Tibial nerve (tissue), 4 donors: ENCODE measurements around the gene DLGAP4.

Experiments
- EP300 ChIP-seq, 2 donors: sonication (generic); formaldehyde crosslinking; IDR thresholded peaks; one replicate each; pipeline ENCODE4 v1.6.1; 2017; ENCODE audit warnings: antibody characterized with exemption in 2 of 2, mild to moderate bottlenecking in 1 of 2
- TF ChIP-seq, protein P1 (sequence below), 5 experiments: fragments of 200-600 bp in 3 of 5; fragments of 450-650 bp in 2 of 5; sonication (generic) in 3 of 5; IDR thresholded peaks; one replicate each; pipeline ENCODE4 v1.5.1; 2016 to 2019; ENCODE audit warnings: antibody characterized with exemption in 5 of 5, mild to moderate bottlenecking in 3 of 5, moderate library complexity in 2 of 5

- TF ChIP-seq, protein P1, sequence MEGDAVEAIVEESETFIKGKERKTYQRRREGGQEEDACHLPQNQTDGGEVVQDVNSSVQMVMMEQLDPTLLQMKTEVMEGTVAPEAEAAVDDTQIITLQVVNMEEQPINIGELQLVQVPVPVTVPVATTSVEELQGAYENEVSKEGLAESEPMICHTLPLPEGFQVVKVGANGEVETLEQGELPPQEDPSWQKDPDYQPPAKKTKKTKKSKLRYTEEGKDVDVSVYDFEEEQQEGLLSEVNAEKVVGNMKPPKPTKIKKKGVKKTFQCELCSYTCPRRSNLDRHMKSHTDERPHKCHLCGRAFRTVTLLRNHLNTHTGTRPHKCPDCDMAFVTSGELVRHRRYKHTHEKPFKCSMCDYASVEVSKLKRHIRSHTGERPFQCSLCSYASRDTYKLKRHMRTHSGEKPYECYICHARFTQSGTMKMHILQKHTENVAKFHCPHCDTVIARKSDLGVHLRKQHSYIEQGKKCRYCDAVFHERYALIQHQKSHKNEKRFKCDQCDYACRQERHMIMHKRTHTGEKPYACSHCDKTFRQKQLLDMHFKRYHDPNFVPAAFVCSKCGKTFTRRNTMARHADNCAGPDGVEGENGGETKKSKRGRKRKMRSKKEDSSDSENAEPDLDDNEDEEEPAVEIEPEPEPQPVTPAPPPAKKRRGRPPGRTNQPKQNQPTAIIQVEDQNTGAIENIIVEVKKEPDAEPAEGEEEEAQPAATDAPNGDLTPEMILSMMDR (IDR thresholded peaks at IDR 0.05): no peak
- TF ChIP-seq EP300 (IDR thresholded peaks at IDR 0.05): no peak
Measured at GRCh38 chr20:36353740-36354139, 47.6 kb downstream of the DLGAP4 start.
